Heart right ventricle (tissue), 16 donors: Measurements from ENCODE around the gene GPRC5B. TPM values are rescaled to one million over a fixed set of nuclear protein-coding genes. Genes with fewer than 3 reads are reported as not detected.

Experiments
- ATAC-seq, 8 donors: fragments of 200-7000 bp; cut with Tn5 transposase; one replicate each; pipeline ENCODE4 v1.9.1; 2020; ENCODE audit warnings: mild to moderate bottlenecking in 8 of 8, moderate library complexity in 8 of 8, moderate number of reproducible peaks in 1 of 8
- DNase-seq, 2 donors: peaks; one replicate each; pipeline ENCODE4 v3.0.0-alpha.2; 2020
- H3K27ac ChIP-seq, 10 donors: fragments of 200-600 bp; sonication (generic) in 2 of 10; one replicate each; pipeline versions ENCODE4 v1.5.0 to v1.8.0; 2020 to 2022; ENCODE audit warnings: mild to moderate bottlenecking in 3 of 10
- H3K27me3 ChIP-seq, 7 donors: fragments of 200-600 bp; one replicate each; pipeline ENCODE4 v1.8.0; 2021 to 2022; ENCODE audit warnings: mild to moderate bottlenecking in 2 of 7
- H3K36me3 ChIP-seq, 9 donors: fragments of 200-600 bp; sonication (generic) in 1 of 9; one replicate each; pipeline versions ENCODE4 v1.5.0 to v1.8.0; 2020 to 2022; ENCODE audit warnings: mild to moderate bottlenecking in 2 of 9
- H3K4me1 ChIP-seq, 9 donors: fragments of 200-600 bp; sonication (generic) in 1 of 9; one replicate each; pipeline versions ENCODE4 v1.5.0 to v1.8.0; 2020 to 2022; ENCODE audit warnings: mild to moderate bottlenecking in 4 of 9
- H3K4me3 ChIP-seq, 10 donors: fragments of 200-600 bp; sonication (generic) in 2 of 10; one replicate each; pipeline versions ENCODE4 v1.5.0 to v1.8.0; 2020 to 2022; ENCODE audit warnings: mild to moderate bottlenecking in 7 of 10, moderate library complexity in 2 of 10
- H3K9me3 ChIP-seq, 11 donors: fragments of 200-600 bp in 10 of 11; sonication (generic) in 2 of 11; one replicate each; pipeline versions ENCODE4 v1.5.0 to v1.8.0; 2013 to 2022; ENCODE audit warnings: mild to moderate bottlenecking in 2 of 11, control low read depth in 1 of 11, moderate library complexity in 1 of 11
- WGBS, 2 donors: extraction: QIAGEN DNeasy Blood & Tissue Kit; methylation state at CpG; one replicate each; pipeline ENCODE4 v1.1.7; 2013; ENCODE audit warnings: inconsistent platforms in 1 of 2; 5-methylcytosine and 5-hydroxymethylcytosine counted together
- intact Hi-C, 10 donors: fragments of 100-400 bp; cut with DNase I; formaldehyde crosslinking; loops; one replicate each; pipeline versions ENCODE4 v1.11.1 to v1.14.2; 2022
- polyA plus RNA-seq, 2 donors: library from polyadenylated mRNA; stranded (reverse); fragments of 200-250 nt; gene quantifications; one replicate each; pipeline ENCODE4 v1.2.3, GENCODE V29; 2013
- total RNA-seq, 10 donors: library from RNA; stranded (reverse); fragmentation: NEBNext Ultra II Directional in 3 of 10; extraction: Animal tissue kit (Norgen Biotek cat#: 25700) in 3 of 10; gene quantifications; one replicate each; pipeline versions ENCODE4 v1.2.1 to v1.2.4, GENCODE V29; 2021 to 2023
- TF ChIP-seq, protein P1 (sequence below), 9 donors: fragments of 200-600 bp; sonication (generic) in 2 of 9; IDR thresholded peaks; one replicate each; pipeline versions ENCODE4 v1.5.0 to v1.8.0; 2021 to 2022; ENCODE audit warnings: antibody characterized with exemption in 9 of 9, mild to moderate bottlenecking in 5 of 9, moderate library complexity in 1 of 9
- donor health status: Arrhythmogenic right ventricular cardiomyopathy.
- donor health status: ischemic (EF 13 %, LVEDD 7.1; RV severe dilation, severe dysfunction).
- donor health status: healthy with polysubstance abuse.
- donor health status: DM: no; HTN: yes; CAD: no.
- donor health status: DM: no; HTN: no; CAD: no.
- donor health status: ischemic (EF 25% LVEDD 6.9; RV normal size, moderate dysfunction).
- donor health status: ischemic (EF 25% LVEDD 5.7; RV mildly dilated, moderate dysfunction).
- donor health status: healthy.
- donor health status: DM: yes; HTN: yes; CAD: no.
- donor health status: Ischemic cardiomyopathy.
- donor health status: ischemic (EF 35%, LVEDD 5.7; RV mildly dilated, moderate dysfunction).
- donor health status: nonischemic (EF 11% LVEDD 7.7; RV severe dilation, severe dysfunction).
- donor health status: DM: yes; HTN: yes; CAD: no.
- donor health status: PGD.
- donor health status: ischemic (EF 29% LVEDD 5.4; RV normal size, mild dysfunction).
- donor health status: nonischemic (EF 23%, LVEDD 6.1; RV moderate dilation, normal function).

Gene GPRC5B
- total and polyA plus RNA-seq, 12 donors: 24.1 to 208 (median 69.4) TPM

DNA sequence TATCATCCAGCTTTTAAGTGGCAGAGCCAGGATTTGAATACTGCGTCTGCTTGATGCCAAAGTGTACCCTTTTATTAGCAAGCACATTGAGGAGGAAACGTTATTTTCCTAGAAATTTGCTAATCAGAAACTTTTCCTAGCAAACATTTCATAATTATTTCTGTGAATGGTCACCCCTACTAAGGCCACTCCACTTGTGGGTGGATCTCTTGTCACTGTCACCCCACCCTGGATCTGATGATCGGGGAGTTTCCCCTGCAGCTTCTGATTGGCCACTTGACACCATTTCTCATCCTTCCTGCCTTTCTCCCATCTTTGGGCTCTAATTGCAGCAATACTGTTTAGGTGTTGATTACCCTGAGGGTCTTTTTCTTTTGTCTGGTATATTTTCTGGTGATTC is 35.9 kb downstream of the GPRC5B start:
- TF ChIP-seq, protein P1, sequence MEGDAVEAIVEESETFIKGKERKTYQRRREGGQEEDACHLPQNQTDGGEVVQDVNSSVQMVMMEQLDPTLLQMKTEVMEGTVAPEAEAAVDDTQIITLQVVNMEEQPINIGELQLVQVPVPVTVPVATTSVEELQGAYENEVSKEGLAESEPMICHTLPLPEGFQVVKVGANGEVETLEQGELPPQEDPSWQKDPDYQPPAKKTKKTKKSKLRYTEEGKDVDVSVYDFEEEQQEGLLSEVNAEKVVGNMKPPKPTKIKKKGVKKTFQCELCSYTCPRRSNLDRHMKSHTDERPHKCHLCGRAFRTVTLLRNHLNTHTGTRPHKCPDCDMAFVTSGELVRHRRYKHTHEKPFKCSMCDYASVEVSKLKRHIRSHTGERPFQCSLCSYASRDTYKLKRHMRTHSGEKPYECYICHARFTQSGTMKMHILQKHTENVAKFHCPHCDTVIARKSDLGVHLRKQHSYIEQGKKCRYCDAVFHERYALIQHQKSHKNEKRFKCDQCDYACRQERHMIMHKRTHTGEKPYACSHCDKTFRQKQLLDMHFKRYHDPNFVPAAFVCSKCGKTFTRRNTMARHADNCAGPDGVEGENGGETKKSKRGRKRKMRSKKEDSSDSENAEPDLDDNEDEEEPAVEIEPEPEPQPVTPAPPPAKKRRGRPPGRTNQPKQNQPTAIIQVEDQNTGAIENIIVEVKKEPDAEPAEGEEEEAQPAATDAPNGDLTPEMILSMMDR (IDR thresholded peaks at IDR 0.05): no peak
- Histone ChIP-seq H3K27ac (no peak overlapping the region), H3K9me3 (no peaks in the 10 kb centered on the region), H3K27me3 (no peaks in the 10 kb centered on the region), H3K36me3 (no peaks in the 10 kb centered on the region), H3K4me1 (peaks cover 3 to 36% (median 17%) of the 10 kb centered on the region in 9 donors), H3K4me3 (no peak overlapping the region)
- intact Hi-C loops: loop anchor here in 1 of 10 donors (5.0 kb wide), 1 partner anchor 34 kb away; the partner anchor contains the start of gene GPRC5B
- DNase-seq (no peak), ATAC-seq (no peak)
- WGBS, 2 donors: 88 to 97% methylated on average over 3 of the region's 3 CpGs

DNA sequence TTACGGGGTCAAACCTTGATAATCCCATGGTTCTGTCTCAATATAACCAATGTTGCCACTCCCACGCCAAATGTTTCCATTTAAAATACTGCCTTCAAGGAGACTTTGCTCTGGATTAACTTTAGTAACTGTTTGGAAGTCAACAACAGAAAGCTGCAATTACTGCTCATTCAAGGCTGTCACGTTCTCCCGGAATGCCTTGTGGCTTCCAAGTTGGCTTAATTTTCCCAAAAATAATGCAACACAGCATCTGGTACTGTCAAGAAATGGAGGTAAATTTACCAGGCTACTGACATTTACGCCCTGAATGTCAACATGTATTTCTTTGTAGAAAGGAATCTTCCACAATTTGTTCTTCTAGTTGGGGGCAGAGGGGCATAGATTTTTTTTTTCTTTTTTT is 38.2 kb downstream of the GPRC5B start:
- Histone ChIP-seq H3K9me3 (no peaks in the 10 kb centered on the region), H3K27ac (no peak overlapping the region), H3K4me3 (no peak overlapping the region), H3K27me3 (no peaks in the 10 kb centered on the region), H3K4me1 (peaks cover 3 to 33% (median 11%) of the 10 kb centered on the region in 9 donors), H3K36me3 (no peaks in the 10 kb centered on the region)
- DNase-seq: no peak
- ATAC-seq: no peak
- TF ChIP-seq, protein P1 (IDR thresholded peaks at IDR 0.05): no peak
- intact Hi-C loops: loop anchor here in 1 of 10 donors (5.0 kb wide), 1 partner anchor 36 kb away; the partner anchor contains the start of gene GPRC5B
- WGBS, 2 donors: 94 to 98% methylated on average over 5 of the region's 5 CpGs

DNA sequence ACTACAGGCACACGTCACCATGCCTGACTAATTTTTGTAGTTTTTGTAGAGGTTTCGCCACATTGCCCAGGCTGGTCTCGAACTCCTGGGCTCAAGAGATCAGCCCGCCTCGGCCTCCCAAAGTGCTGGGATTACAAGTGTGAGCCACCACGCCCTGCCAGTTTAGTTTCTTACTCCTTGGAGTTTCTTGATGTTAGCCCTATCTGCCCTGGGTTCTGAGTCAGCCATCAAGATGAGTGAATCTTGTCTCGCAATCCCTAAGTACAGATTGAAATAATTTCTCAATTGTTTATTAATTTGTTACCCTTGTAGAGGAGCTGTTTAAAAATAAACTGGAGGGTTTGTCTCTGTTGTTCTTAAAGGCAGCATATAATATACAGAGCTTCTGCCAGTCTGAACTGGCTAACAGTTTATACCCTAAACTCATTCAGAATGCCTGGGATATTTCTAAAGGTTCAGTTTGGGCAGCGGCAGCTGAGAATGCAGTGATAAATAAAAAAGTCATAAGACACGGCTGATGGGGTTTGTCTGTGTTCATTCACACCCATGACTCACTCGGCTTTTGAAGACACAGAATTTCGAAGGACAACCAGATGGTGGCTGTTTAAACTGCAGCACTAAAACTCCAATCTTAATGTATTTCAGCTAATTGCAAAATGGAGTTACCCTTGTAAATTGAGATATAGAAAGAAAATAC is 39.6 kb downstream of the GPRC5B start:
- intact Hi-C loops: loop anchor here in 1 of 10 donors (5.0 kb wide), 1 partner anchor 37 kb away; the partner anchor contains the start of gene GPRC5B
- WGBS, 2 donors: 73 to 74% methylated on average over 11 of the region's 11 CpGs
- H3K36me3 ChIP-seq: no peaks in the 10 kb centered on the region
- DNase-seq (no peak), ATAC-seq (peak in 1 of 8 donors; percentile 36)
- peak overlapping the region in 8 of 10 donors; percentile 13 to 75 (median 40) for H3K27ac ChIP-seq
- no peaks in the 10 kb centered on the region for H3K9me3 ChIP-seq
- peaks cover 0 to 37% (median 10%) of the 10 kb centered on the region in 9 donors for H3K4me1 ChIP-seq
- TF ChIP-seq, protein P1 (IDR thresholded peaks at IDR 0.05): no peak
- no peak overlapping the region for H3K4me3 ChIP-seq
- no peaks in the 10 kb centered on the region for H3K27me3 ChIP-seq

DNA sequence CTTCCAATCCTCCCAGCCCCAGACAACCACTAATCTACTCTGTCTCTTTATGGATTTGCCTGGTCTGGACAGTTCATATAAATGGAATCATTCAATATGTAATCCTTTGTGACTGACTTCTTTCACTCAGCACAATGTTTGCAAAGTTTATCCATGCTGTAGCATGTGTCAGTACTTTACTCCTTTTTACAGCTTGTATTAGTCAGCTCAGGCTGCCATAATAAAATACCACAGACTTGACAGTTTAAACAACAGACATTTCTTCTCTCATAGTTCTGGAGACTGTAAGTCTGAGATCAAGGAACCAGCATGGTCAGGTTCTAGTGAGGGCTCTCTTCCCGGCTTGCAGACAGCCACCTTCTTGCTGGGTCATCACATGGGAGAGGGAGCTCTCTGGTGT is 41.3 kb downstream of the GPRC5B start:
- ATAC-seq (no peak), DNase-seq (no peak)
- H3K4me3 ChIP-seq: no peak overlapping the region
- H3K4me1 ChIP-seq: peaks cover 0 to 41% (median 10%) of the 10 kb centered on the region in 9 donors
- intact Hi-C loops: no loop called here
- no peaks in the 10 kb centered on the region for H3K27me3 ChIP-seq
- 81 to 90% methylated on average over 1 of the region's 1 CpG for WGBS, 2 donors
- H3K27ac ChIP-seq: peak overlapping the region in 1 of 10 donors; percentile 74
- no peaks in the 10 kb centered on the region for H3K9me3 ChIP-seq
- no peaks in the 10 kb centered on the region for H3K36me3 ChIP-seq
- TF ChIP-seq, protein P1 (IDR thresholded peaks at IDR 0.05): no peak
